ENCODE data around the gene CACNG4.

CACNG4 gene

GRCh38 chr17:67015001-67015400 lies 50.5 kb downstream of the CACNG4 start:
- TF ChIP-seq CTCF (IDR thresholded peaks at IDR 0.05; ENCODE audit: low read depth, low read length, poor library complexity, severe bottlenecking) (no peak), EZH2phosphoT487 (IDR thresholded peaks at IDR 0.05; ENCODE audit: borderline replicate concordance, low read length) (no peak)
- Histone ChIP-seq H3K4me2 (ENCODE audit: low read length) (no peak overlapping the region), H4K20me1 (ENCODE audit: control insufficient read depth, insufficient read depth, low read depth, low read length) (no peaks in the 10 kb centered on the region), H3K79me2 (ENCODE audit: control insufficient read depth, low read length) (no peaks in the 10 kb centered on the region), H3K27me3 (ENCODE audit: control insufficient read depth, low read length) (0 out of 2 replicates have a peak, but pooled peaks cover 8% of the 10 kb centered on the region), H3K36me3 (ENCODE audit: control insufficient read depth, low read length) (no peaks in the 10 kb centered on the region), H3F3A (ENCODE audit: control insufficient read depth, insufficient read depth) (no peaks in the 10 kb centered on the region), H3K4me3 (ENCODE audit: low read length) (no peak overlapping the region), H3K9me2 (replicated peaks; ENCODE audit: control insufficient read depth, low read length) (no peaks in the 10 kb centered on the region), H3K9me3 (ENCODE audit: control insufficient read depth, insufficient read depth, low read length) (no peaks in the 10 kb centered on the region), H3K4me1 (ENCODE audit: control insufficient read depth, low read length) (0 out of 2 replicates have a peak, but pooled peaks cover 4% of the 10 kb centered on the region), H3K27ac (ENCODE audit: low read depth, low read length) (no peak overlapping the region)

GRCh38 chr17:67016039-67016762 lies 51.7 kb downstream of the CACNG4 start:
- Histone ChIP-seq H4K20me1 (ENCODE audit: control insufficient read depth, insufficient read depth, low read depth, low read length) (no peaks in the 10 kb centered on the region), H3K4me3 (ENCODE audit: low read length) (no peak overlapping the region), H3K27me3 (ENCODE audit: control insufficient read depth, low read length) (0 out of 2 replicates have a peak, but pooled peaks cover 3% of the 10 kb centered on the region), H3K79me2 (ENCODE audit: control insufficient read depth, low read length) (no peaks in the 10 kb centered on the region), H3K4me2 (ENCODE audit: low read length) (no peak overlapping the region), H3K36me3 (ENCODE audit: control insufficient read depth, low read length) (no peaks in the 10 kb centered on the region), H3K4me1 (ENCODE audit: control insufficient read depth, low read length) (0 out of 2 replicates have a peak, but pooled peaks cover 4% of the 10 kb centered on the region), H3F3A (ENCODE audit: control insufficient read depth, insufficient read depth) (no peaks in the 10 kb centered on the region), H3K9me2 (replicated peaks; ENCODE audit: control insufficient read depth, low read length) (no peaks in the 10 kb centered on the region), H3K27ac (ENCODE audit: low read depth, low read length) (no peak overlapping the region), H3K9me3 (ENCODE audit: control insufficient read depth, insufficient read depth, low read length) (no peaks in the 10 kb centered on the region)
- no peak for TF ChIP-seq EZH2phosphoT487 (IDR thresholded peaks at IDR 0.05; ENCODE audit: borderline replicate concordance, low read length)
- peak; percentile 22 for TF ChIP-seq CTCF (IDR thresholded peaks at IDR 0.05; ENCODE audit: low read depth, low read length, poor library complexity, severe bottlenecking)

- Histone ChIP-seq H3K27me3 (ENCODE audit: control insufficient read depth, low read length) (no peaks in the 10 kb centered on the region), H3K9me2 (replicated peaks; ENCODE audit: control insufficient read depth, low read length) (no peaks in the 10 kb centered on the region), H3K79me2 (ENCODE audit: control insufficient read depth, low read length) (no peaks in the 10 kb centered on the region), H3K4me1 (ENCODE audit: control insufficient read depth, low read length) (no peaks in the 10 kb centered on the region), H3K4me2 (ENCODE audit: low read length) (no peak overlapping the region), H3K4me3 (ENCODE audit: low read length) (no peak overlapping the region), H3K36me3 (ENCODE audit: control insufficient read depth, low read length) (no peaks in the 10 kb centered on the region), H3K9me3 (ENCODE audit: control insufficient read depth, insufficient read depth, low read length) (no peaks in the 10 kb centered on the region), H3K27ac (ENCODE audit: low read depth, low read length) (no peak overlapping the region), H3F3A (ENCODE audit: control insufficient read depth, insufficient read depth) (no peaks in the 10 kb centered on the region), H4K20me1 (ENCODE audit: control insufficient read depth, insufficient read depth, low read depth, low read length) (no peaks in the 10 kb centered on the region)
- TF ChIP-seq CTCF (IDR thresholded peaks at IDR 0.05; ENCODE audit: low read depth, low read length, poor library complexity, severe bottlenecking) (no peak), EZH2phosphoT487 (IDR thresholded peaks at IDR 0.05; ENCODE audit: borderline replicate concordance, low read length) (no peak)
Observed at GRCh38 chr17:67017910-67018309, 53.4 kb downstream of the CACNG4 start.
